HG03469 (cell line): ENCODE results near the gene MEIS1.

ENCODE experiments used
- ATAC-seq: cut with Tn5 transposase; IDR thresholded peaks from one replicate; pipeline ENCODE4 v1.9.1; 2021; ENCODE audit warnings: mild to moderate bottlenecking, moderate library complexity, moderate number of reproducible peaks; ENCODE audit not compliant: unreplicated experiment

The MEIS1 gene

GRCh38 chr2:66431274-66431642 is 3.7 kb upstream of the MEIS1 start:
- ATAC-seq: no peak

DNA sequence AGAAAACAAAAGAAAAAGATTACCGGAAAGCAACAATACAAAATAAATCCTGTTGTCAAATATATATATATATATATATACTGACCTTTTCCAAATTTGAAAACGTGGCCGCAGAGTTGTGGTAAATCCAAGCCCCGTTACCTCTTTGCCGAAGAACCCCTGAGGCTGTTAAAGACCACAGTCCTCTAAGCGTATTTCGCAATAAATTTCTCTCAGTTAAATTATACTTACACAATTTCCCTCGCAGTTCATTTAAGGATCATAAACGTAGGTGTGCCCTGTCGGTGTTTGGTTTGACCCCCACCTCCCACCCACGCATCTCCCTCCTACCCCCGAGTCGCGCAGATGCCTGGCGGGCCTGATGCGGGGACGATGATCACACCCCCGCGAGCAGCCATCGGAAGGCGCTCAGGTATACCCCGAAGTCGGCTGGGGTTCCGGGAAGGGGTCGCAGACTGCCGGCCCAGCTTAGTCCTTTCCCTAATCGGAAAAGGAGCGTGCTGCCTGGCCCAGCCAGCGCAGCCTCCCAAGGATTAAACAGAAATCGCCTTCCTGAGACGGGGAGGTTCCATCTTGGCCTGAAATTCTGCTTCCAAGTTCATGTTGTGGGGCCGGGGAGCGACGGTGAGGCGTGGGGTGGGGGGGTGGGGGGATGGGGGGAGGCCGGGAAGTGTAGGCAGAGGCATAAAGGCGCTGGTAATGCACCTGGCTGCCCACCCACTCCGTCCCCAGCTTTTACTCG is 2.9 kb upstream of the MEIS1 start:
- no peak for ATAC-seq

DNA sequence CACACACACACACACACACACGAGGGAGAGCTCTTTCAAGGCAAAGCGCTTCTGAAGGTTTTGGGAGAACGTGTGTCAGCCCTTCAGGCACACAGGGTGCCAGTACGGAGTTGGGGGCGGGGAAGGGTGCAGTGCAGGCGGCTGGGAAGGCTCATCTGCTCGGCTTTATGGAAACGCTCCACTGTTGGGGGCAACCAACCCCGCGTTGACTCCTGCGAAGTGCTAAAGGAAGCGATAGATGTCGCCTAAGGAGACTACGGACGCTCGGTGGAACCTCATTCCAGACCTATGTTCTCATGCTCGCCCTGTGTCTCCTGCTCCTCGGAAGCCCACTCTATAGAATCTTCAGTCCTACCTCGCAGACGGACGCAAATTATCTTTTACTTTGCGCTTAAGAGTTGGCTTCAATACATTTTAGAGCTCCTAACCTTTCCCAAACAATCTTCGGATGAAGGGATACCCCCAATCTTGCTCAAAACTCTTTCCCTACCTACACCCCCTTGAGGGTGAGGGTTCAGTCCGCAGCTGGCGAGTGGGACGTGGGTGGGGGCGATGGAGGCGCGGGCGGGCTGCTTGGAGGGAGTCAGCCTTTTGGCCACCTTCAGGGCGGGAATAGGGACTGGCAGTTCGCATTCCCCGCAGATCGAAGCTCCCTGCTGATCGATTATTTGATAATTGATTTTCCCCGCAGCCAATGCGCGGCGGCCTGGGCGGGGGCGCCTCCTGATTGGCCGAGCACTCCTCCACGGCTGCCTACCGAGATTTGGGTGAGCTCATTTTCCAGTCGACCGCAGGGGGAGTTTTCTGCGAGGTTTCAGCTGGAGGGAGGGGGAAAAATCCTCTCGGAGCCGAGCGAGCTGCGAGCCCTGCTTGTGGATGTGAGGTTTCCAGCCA is 1.9 kb upstream of the MEIS1 start:
- ATAC-seq: no peak

DNA sequence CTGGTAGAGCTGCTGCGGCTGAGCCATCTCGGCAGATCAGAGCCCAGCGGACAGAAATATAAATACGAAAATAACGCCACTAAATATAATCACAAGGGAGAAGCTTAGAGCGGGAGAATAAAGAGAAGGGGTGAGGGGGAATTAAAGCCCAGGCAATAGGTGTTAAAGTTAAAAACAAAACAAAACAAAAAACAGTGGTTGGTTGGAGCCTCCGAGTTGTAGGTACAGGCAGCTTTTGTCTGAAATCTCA is 1.3 kb upstream of the MEIS1 start:
- ATAC-seq: no peak

GRCh38 chr2:66433945-66434678 is 813 bp upstream of the MEIS1 start:
- ATAC-seq: no peak

DNA sequence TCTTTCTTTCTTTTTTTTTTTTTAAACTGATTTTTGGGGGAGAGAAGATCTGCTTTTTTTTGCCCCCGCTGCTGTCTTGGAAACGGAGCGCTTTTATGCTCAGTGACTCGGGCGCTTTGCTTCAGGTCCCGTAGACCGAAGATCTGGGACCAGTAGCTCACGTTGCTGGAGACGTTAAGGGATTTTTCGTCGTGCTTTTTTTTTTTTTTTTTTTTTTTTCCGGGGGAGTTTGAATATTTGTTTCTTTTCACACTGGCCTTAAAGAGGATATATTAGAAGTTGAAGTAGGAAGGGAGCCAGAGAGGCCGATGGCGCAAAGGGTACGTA is 587 bp downstream of the MEIS1 start:
- no peak for ATAC-seq

DNA sequence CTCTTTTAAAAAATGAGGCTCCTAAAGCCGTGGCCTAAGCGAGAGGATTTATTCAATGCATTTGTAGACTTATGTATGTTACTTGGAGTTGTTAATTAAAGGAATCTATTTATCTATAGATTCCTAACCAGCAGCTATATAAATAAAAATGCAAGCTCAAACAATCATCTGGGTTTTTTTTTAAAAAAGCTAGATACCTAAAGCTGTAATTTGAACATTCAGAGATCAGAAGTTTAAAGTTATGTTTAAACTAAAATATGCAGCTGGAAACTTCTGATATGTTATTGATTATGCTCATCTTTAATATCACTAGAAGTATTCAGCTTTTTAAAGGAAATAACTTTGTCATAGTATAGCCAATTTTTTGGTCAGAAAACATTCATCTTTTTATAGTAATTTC is 1.0 kb downstream of the MEIS1 start:
- ATAC-seq: no peak

GRCh38 chr2:66436581-66437001 is 1.7 kb downstream of the MEIS1 start:
- no peak for ATAC-seq

DNA sequence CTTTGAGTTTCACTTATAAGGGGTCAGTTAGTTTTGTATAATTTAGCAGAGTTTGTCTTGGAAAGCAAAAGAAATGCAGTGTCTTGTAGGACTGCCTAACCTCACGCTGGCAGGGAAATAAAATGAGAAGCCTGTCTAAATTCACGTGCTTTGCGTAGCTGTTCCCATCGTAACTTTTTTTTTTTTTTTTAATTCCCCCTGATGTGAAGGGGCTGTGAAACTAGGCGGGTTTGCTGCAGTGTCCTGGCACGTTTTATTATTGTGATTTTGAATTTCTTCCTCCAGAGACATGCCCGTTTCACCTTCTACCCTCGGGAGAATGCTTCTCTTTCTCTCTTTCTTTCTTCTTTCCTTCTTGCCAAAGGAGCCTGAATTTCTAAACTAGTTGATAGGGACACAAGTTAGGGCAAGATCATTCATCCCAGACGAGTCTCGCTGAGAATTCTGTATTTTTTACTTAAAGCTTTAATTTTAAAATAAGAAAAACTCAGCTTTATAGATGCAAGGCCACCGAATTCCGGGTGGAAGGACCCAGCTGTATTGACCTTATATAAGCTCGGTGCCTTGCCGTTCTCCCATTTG is 2.3 kb downstream of the MEIS1 start:
- ATAC-seq: no peak

- no peak for ATAC-seq
These were observed 3.0 kb downstream of the MEIS1 start for GRCh38 chr2:66437691-66438497.

DNA sequence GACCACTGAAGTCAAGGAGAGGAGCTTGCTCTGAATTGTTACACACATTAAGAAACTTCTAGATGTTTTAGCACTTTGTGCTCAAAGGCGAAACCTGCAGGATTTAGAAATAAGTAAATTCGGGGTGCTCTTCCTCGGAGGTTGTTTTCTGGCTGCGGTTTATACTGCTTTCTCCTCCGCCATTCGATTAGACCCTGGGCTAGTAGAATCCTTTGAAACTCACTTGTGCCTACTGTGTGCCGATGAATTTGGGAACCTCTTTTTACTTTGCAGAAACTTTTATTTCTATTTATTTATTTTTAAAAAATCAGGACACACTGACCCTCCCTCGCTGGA is 3.5 kb downstream of the MEIS1 start:
- no peak for ATAC-seq

- no peak for ATAC-seq
These were observed 4.2 kb downstream of the MEIS1 start for GRCh38 chr2:66438891-66439811.

DNA sequence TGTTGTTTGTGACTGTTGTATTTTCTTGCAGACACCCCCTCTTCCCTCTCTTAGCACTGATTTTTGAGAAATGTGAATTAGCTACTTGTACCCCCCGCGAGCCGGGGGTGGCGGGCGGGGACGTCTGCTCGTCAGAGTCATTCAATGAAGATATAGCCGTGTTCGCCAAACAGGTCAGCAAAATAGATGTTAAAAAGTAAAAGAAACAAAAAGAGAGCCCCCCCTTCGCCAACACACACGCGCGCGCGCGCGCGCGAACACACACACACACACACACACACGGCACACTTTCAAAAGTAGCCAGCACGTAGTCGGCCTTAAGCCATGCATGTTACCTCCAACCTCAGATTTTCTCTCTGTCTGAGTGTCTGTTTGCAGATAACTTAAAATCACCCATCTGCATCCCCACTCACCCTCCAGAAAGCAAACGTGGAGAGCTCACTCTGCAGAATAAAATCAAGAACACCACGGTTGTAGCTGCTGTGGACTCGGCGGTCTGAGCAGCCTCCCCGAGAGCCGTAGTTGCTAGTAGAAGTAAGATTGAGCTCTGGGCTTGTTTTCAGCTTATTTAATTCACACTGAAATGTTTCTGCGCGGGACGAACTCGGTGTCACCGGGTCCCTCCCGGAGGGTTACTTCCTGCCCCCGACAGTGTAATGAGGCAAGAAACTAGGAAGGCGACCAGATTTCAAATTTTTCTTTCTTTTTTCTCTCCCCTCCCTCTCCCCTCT is 5.1 kb downstream of the MEIS1 start:
- no peak for ATAC-seq

DNA sequence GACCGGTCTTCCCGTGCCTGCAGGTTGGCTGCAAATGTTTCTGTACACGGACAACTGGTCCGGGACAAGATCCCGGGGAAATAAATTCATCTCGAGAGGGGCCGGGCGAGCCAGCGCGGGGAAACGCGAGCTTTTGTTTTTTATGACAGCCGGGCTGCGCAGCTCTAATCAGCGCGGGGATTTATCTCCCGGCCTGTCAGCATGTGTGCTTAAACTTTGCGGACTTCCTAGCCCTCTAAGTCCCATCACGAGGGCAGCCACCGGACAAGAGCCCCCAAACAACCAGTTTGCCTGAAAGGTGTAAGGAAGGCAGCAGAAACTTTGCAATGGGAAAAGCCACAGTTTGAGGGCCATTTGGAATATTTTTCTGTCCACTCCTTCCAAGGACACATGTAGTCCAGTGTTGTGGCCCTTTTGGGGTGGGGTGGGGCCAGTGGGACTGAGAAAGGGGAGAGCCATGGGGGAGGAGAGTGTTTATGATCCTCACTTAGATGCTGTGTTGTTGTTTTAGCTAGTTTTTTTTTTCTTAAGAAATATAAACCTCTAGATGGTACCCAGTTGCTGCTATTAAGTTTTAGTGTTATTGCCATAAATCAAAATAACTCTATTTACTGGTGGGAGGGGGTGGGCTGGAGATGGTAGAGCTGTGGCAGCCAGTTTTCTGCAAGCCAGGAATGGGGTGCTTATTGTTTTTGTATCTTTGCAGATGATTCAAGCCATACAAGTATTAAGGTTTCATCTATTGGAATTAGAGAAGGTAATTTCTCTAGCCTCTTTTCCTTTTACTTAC is 6.0 kb downstream of the MEIS1 start:
- no peak for ATAC-seq

GRCh38 chr2:66441581-66442320 is 6.8 kb downstream of the MEIS1 start:
- ATAC-seq: no peak

DNA sequence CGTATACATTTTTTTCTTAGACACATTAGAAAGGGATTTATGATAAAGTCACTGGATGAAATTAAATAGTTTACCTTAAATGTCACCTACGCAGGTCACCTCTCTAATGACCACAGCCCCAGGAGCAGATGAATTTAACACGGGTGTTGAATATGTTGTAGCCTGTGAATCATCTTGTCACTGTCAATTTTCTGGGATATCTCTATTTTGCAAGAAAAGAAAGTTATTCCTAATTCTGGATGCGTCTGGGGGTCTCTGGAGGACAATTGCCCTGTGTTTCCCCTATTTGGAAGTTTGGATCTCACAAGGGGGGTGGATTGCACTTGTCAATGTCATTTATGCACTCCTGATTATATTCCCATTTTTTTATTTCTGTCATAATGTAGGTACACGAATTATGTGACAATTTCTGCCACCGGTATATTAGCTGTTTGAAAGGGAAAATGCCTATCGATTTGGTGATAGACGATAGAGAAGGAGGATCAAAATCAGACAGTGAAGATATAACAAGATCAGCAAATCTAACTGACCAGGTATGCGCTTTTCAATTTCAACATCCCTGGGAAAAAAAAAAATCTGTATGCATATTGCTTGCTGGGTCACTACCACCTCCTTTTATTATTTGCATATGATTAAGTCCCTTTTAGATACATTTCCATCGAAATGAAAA is 7.7 kb downstream of the MEIS1 start:
- ATAC-seq: no peak
